DMS114 treated with DMSO at 0.1 percent for 48 hours (cell line): Measurements from ENCODE around the gene MROH7.

ENCODE experiments used
- DNase-seq: peaks from one replicate; lab custom pipeline; 2025; ENCODE audit not compliant: unreplicated experiment; lab: John Stamatoyannopoulos, UW

The MROH7 gene

GRCh38 chr1:54640863-54641836 is at the start of gene MROH7:
TSS of gene MROH7 (plus strand) at chr1:54641786. CDS start at chr1:54652927, 11,141 bp downstream.
- no peak for DNase-seq

DNA sequence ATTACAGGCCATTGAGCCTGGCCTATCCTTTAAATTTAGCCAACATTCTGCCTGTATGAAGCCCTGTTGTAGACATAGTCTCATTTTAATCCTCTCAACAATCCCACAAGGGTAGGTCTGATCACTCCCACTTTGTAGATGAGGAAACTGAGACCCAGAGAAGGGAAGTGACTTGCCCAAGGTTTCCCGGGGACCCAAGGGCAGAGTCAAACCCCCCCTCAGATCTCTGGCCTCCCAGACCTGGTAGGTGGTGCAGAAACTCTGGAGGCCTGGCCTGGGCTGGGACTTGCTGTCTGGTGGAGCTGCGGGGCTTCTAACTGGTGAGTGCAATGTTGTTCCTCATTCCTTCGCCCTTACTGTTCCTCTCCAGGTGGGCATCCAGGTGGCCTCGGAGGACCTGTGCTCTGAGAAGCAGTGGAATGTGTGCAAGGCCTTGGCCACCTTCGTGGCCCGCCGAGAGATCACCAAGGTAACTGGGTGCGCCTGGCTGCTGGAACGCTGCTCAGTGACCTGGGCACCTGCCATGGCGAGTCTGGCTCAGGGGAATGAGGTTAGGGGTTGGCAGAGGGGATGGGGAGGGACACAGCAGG is 47.9 kb upstream of the MROH7 start:
- DNase-seq, result no peak

DNA sequence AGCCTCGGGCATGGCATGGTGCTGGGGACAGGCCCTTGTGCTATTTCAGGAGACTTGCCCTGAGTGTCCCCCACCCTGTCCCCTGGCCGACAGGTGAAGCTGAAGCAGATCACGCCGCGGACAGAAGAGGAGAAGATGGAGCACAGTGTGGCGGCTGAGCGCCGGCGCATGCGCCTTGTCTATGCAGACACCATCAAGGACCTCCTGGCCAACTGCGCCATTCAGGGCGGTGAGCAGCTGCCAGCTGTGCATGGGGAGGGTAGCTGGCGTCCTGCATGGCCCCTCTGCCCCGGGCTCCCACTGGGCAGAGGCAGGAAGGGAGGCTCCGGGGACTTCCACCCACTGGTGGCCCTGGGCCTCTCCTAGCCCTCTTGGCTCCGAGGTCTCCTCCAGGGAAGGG is 47.1 kb upstream of the MROH7 start:
- no peak for DNase-seq

- DNase-seq, result no peak
Measured at GRCh38 chr1:54595956-54596498, 45.6 kb upstream of the MROH7 start.

DNA sequence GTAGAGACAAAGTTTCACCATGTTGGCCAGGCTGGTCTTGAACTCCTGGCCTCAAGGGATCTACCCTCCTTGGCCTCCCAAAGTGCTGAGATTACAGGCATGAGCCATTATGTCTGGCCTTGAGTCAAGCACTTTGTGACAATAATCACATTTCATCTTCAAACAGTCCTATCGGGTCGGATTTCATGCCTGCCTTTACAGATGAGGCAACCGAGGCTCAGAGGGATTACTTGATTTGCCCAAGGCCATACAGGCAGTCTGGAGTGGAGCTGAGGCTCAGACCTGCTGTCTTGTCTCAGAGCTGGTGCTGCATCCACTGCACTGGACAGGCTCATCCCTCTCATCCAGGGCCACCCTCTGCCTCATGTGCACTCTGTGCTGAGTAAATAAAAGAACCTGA is 44.8 kb upstream of the MROH7 start:
- DNase-seq, result no peak

DNA sequence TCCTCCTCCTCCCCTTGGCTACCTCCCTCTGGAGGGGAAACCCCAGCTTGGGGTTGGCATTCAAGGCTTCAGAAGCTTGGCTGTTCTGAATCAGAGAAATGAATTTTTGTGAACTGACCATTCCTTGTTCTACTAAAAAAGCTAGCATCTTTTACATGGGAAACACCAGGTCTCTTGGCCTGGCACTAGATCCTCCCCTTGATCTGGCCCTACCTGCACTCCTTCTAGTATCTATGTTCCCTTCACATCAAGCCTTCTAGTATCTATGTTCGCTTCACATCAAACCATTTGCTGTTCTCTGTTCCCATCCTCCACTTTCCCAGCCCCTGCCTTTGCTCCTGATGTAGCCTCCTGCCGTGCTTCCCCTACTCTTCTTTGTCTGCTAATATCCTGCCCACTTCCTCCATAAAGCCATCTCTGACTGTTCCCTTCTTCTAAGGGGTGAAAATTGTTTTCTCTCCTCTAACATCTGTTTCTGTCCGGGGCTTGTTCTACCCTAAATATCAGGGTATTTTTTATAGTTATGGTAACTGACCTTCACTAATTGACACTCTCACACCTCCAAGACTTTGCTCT is 44.0 kb upstream of the MROH7 start:
- no peak for DNase-seq

DNA sequence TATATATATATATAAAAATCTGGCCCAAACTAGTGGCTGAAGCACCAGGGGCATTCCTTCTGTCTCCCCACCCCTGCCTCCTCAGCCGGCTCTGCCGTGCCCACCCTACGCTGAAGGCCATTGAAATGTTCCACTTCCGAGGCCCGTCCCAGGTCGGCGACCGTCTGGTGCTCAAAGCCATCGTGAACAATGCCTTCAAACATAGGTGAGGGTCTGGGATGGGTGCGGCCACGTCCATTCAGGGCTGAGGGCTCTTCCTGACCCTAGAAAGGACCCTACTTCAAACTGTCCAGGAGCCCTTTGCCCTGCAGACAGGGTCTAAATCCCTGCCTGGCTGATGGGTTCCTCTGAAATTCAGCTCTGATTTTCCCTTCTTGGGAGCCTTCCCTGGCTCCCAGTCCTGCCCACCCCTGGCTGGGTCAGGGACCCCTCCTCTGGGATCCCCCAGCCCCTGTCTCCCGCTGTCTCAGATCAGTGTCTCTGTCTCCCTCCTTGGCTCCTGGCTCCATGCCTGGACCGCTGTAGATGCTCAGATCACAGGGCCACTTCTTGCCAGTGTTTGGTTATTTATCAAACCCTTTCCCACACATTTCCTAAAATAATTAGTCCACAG is 42.3 kb upstream of the MROH7 start:
- no peak for DNase-seq

DNA sequence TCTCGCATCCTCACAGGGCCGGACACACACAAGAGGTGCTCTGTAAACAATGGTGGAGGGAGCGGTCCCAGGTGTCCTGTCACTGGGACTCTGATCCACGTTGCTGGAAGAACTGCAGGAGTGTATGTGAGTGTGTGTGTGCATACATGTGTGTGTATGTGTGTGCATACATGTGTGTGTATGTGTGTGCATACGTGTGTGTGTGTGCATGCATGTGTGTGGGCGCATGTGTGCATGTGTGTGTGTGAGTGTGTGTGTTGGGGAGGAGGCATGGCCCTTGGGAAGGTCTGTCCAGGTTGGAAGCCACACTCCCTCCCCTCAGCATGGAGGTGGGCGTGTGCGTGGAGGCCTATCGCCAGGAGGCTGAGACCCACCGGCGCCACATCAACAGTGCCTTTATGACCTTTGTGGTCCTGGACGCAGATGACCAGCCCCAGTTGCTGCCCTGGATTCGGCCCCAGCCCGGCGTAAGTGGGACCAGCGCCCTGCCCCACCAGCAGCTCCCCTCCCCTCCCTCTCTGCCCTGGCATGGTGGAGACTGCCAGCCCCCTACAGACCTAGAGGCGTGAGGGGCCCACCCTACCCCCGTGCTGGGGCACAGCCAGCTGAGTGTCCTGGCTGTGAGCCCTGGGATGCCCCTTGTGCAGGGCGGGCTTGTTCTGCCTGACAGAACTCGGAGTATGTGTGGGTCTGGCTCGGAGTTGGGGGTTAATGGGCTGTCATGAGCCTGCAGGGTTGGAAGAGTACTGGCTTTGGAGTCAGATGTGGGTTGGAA is 40.5 kb upstream of the MROH7 start:
- DNase-seq, result no peak

DNA sequence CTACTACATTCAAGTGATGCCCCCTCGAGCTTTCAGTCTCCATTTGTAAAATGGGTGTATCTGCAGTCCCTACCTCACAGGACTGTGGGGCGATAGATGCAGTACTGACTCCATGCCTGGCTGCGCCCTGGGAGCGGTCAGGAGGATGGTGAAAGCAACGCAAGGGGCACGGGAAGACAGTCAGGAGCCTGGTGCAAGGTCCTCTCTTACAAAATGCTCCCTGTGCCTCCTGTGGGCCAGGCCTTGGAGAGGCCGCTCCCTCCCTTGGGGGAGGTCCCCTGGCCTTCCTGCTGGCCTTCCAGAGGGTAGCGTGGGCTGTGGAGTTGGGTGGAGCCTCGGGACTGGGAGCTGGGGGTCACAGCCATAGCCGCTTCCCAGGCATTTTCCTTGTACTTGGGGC is 39.9 kb upstream of the MROH7 start:
- no peak for DNase-seq

- DNase-seq, result no peak
Measured at GRCh38 chr1:54602554-54602953, 39.0 kb upstream of the MROH7 start.

DNA sequence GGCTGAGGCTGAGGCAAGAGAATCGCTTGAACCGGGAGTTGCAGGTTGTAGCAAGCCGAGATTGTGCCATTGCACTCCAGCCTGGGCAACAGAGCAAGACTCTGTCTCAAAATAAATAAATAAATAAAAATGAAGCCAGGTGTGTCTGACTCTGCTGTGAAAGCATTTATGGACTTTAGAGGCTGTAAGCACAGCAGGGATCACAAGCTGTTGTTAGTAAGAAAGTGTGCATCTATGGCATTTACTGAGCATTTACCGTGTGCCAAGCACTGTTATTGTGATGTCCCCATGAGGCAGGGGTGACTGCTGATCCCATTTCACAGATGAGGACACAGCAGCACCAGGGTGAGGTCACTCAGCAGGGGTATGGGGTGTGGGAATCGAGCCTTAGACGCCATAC is 38.3 kb upstream of the MROH7 start:
- DNase-seq, result no peak

DNA sequence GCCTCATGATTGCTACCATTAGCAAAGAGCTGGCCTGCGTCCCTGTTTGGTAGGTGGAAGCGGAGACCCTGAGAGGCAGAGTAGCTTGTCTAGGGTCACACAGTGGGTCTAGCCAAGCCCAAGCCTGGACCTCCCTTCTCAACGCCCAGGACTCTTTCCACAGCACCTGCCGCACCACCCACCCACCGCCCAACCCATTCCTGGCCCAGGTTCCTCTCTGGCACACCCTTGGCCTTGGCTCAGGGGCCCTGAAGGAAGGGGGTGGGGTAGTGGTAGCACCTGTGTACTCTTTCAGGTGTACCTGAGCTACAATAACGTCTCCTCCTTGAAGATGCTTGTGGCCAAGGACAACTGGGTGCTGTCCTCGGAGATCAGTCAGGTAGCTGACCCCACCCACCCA is 37.5 kb upstream of the MROH7 start:
- DNase-seq, result no peak

GRCh38 chr1:54604572-54605370 is 36.8 kb upstream of the MROH7 start:
- DNase-seq, result no peak

GRCh38 chr1:54606096-54606989 is 35.2 kb upstream of the MROH7 start:
- no peak for DNase-seq

DNA sequence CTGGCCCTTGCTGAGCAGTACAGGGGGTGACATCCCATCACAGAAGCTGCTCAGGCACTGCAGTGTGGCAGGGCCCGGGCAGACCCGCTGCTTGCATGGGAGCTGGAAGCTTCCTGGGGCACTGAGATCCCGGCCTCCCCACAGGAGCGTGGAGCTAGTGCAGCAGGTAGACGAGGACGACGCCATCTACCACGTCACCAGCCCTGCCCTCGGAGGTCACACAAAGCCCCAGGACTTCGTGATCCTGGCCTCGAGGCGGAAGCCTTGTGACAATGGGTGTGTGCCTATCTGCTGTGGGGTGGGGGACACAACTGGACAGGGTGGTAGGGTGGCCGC is 34.6 kb upstream of the MROH7 start:
- DNase-seq, result no peak

DNA sequence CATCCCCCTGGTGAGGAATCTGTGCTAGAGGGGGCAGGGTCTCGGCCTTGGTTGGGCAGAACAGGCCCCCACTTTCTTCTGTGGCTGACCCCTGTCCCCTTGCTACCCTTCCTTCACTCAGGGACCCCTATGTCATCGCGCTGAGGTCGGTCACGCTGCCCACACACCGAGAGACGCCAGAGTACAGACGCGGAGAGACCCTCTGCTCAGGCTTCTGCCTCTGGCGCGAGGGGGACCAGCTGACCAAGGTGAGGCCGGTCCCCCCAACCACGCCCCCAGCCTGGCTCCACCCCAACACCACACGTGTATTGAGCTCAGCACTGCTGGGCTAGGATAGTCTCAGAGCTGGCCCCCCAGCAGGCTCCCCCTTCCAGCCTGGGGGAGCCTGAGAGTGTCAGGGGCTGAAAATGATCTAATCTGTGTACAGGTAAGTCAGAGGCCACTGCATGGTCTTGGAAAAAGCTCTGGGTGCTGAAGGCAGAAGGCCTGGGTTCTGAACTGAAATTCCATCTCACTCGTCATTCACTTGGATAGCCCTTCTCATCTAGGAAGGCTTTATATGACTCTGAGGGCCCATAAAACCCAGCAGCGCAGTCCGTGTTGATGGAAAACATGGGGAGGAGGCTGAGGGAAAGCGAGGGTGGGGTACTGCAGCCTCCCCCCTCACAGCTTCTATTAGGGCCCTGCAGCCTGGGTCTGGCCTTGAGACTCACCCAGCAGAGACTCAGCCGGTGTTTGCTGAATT is 33.6 kb upstream of the MROH7 start:
- DNase-seq, result no peak

DNA sequence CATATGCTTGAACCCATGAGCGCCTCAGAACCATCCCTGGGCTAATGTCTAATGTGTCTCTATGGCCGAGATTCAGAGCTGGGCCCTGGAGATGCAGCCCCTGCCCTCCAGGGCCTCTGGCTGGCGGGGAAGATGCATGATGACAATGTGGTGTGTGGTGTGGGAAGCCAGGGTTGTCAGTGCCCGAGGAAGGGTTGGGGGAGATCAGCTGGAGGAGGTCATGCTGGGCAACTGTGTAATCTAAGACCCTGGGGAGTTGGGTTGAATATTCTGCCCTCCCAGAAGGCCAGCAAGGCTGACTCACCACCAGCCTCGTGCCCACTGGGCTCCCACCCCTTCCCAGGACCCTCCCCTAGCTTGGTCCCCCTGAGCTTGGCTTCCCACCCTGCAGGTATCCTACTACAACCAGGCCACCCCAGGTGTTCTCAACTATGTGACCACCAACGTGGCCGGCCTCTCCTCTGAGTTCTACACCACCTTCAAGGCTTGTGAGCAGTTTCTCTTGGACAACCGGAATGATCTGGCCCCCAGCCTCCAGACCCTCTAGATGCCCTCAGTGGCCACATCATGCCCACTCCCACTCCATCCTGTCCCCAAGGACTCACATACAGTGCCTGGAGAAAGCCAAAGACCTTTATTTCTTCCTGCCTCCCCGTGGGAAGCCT is 32.9 kb upstream of the MROH7 start:
- no peak for DNase-seq
